Activated T-helper 9 cell treated with anti-CD3 and anti-CD28 coated beads, Interleukin-2, amount 50 U/mL, for 16 hours (primary cell): ENCODE results near the gene C8G.

Experiments used
- DNase-seq: peaks from one replicate; pipeline ENCODE4 v3.0.0-alpha.2; 2020; ENCODE audit warnings: low read depth

C8G gene

GRCh38 chr9:136944519-136945332, at the start of gene C8G, which contains the start of gene FBXW5:
Gene C8G (plus strand): TSS chr9:136945243. CDS start chr9:136945321, 78 bp downstream.
Gene FBXW5 (minus strand): TSS chr9:136944738. CDS start chr9:136944083, 655 bp downstream.
- DNase-seq, result peak; percentile 93

GRCh38 chr9:136896027-136896426, 49.0 kb upstream of the C8G start:
- no peak for DNase-seq

- DNase-seq, result no peak
These were observed 46.5 kb upstream of the C8G start for GRCh38 chr9:136898483-136899100.

GRCh38 chr9:136899196-136899595, 45.8 kb upstream of the C8G start:
- DNase-seq, result no peak

- no peak for DNase-seq
These were observed 44.5 kb upstream of the C8G start for GRCh38 chr9:136900556-136900955.

GRCh38 chr9:136900988-136901515, 44.0 kb upstream of the C8G start:
- DNase-seq, result no peak

- peak; percentile 70 for DNase-seq
These were observed 43.4 kb upstream of the C8G start for GRCh38 chr9:136901516-136902258.

GRCh38 chr9:136902259-136902821, 42.7 kb upstream of the C8G start:
- DNase-seq, result peak; percentile 84

- DNase-seq, result no peak
These were observed 41.9 kb upstream of the C8G start for GRCh38 chr9:136903041-136903554.

GRCh38 chr9:136906266-136906665, 38.8 kb upstream of the C8G start:
- DNase-seq, result no peak

- DNase-seq, result no peak
These were observed 37.8 kb upstream of the C8G start for GRCh38 chr9:136907011-136907914.

GRCh38 chr9:136910197-136910900, 34.7 kb upstream of the C8G start:
- DNase-seq, result no peak

GRCh38 chr9:136910901-136911245, 34.2 kb upstream of the C8G start:
- no peak for DNase-seq

- no peak for DNase-seq
These were observed 31.2 kb upstream of the C8G start for GRCh38 chr9:136913701-136914438.

- no peak for DNase-seq
These were observed 29.3 kb upstream of the C8G start for GRCh38 chr9:136915632-136916329.

GRCh38 chr9:136916330-136917184, 28.5 kb upstream of the C8G start:
- no peak for DNase-seq

- no peak for DNase-seq
These were observed 27.1 kb upstream of the C8G start for GRCh38 chr9:136917902-136918301.

- DNase-seq, result no peak
These were observed 25.0 kb upstream of the C8G start for GRCh38 chr9:136920069-136920468.
